ENCODE data around the gene FAM181A. TPM values are rescaled to one million over a fixed set of nuclear protein-coding genes. Genes with fewer than 3 reads are reported as not detected.
A peak's percentile ranks its signal among the peaks of the same experiment; 100 is the strongest.

Gene FAM181A
- total RNA-seq, 1 donor from 2014 or later: not detected

DNA sequence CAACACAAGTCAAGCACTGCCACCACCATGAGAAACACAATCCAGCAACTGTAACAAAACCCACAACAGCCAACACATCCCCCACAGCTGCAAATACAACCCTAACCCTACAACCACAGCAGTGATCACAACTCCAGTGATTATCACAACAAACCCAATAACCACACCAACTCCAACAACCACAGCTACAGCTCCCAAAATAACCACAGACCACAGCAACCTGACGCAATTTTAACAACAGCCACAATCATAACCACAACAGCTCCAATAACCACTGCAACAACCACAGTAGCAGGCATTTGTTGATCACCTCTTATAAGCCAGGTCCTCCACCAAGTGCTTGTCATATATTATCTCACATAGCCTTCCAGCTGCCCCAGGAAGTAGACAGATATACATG is 42.2 kb upstream of the FAM181A start:
- FAIRE-seq: no peak
- no peak overlapping the region for H3K4me3 ChIP-seq (ENCODE audit: low read depth, low read length)
- TF ChIP-seq, protein P1, sequence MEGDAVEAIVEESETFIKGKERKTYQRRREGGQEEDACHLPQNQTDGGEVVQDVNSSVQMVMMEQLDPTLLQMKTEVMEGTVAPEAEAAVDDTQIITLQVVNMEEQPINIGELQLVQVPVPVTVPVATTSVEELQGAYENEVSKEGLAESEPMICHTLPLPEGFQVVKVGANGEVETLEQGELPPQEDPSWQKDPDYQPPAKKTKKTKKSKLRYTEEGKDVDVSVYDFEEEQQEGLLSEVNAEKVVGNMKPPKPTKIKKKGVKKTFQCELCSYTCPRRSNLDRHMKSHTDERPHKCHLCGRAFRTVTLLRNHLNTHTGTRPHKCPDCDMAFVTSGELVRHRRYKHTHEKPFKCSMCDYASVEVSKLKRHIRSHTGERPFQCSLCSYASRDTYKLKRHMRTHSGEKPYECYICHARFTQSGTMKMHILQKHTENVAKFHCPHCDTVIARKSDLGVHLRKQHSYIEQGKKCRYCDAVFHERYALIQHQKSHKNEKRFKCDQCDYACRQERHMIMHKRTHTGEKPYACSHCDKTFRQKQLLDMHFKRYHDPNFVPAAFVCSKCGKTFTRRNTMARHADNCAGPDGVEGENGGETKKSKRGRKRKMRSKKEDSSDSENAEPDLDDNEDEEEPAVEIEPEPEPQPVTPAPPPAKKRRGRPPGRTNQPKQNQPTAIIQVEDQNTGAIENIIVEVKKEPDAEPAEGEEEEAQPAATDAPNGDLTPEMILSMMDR (IDR thresholded peaks at IDR 0.05; ENCODE audit: insufficient read depth, low read length, severe bottlenecking): no peak

DNA sequence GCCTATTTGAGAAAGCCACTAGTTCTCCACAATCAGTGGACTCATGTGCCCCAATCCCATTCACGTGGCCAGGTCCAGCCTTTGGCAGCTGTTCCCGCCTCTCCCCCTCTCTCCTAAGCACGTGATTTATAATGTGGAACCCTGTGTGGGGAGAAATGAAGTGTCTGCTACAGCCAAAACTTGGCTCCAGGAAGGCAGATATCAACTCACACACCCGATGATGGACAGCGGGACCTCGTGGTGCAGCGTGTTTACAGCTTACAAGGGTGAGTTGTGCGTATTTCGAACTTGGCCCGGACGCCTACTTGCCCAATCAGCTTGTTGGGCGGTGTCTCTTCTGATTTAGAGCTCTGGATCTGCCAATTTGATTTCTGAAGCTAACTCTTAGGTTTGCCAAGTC is 38.1 kb upstream of the FAM181A start:
- no peak overlapping the region for H3K4me3 ChIP-seq (ENCODE audit: low read depth, low read length)
- FAIRE-seq: no peak
- TF ChIP-seq, protein P1 (IDR thresholded peaks at IDR 0.05; ENCODE audit: insufficient read depth, low read length, severe bottlenecking): no peak
- no peaks in the 10 kb centered on the region for H3K36me3 ChIP-seq (ENCODE audit: control insufficient read depth, insufficient read depth, low read length)
- H3K27me3 ChIP-seq (ENCODE audit: control insufficient read depth, insufficient read depth, low read length): no peaks in the 10 kb centered on the region
- DNase-seq (ENCODE audit: low read depth): no peak

More for the DNA sequence above, 42.2 kb upstream of the FAM181A start:
- Histone ChIP-seq H3K27me3 (ENCODE audit: control insufficient read depth, insufficient read depth, low read length) (no peaks in the 10 kb centered on the region), H3K36me3 (ENCODE audit: control insufficient read depth, insufficient read depth, low read length) (no peaks in the 10 kb centered on the region)
- no peak for DNase-seq (ENCODE audit: low read depth)

DNA sequence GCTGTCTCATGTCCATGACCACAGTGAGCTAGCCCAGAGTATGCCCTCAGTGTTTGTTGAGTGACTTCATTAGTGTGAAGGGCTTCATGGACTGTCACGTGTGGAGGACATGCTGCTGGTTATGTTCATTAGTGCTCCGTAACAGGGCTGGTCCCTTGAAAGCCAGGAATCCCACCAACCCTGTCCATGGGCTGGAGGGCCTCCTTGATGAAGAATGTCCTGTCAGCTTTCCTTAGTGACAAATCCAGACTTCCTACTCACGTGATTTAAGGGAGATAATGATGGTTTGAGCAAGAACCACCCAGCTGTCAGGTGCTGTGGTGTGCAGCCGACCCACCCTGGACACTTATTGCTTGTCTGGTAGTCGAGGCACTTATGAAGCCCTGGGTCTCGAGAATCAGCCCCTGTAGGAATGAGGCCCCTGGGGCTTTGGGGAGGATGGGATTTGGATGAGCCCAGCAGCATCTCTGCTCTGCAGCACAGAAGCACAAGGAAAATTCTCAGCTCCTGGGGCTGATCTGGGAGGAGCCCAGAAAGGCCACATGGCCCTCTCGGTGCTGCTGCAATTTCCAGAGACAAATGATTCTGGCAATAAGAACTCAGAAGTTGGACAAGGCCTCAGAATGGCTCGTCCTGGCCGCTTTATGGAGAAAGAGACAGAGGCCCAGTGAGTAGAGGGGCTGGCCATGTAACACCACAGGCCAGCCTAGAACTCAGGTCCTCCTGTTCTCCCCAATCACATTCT is 37.2 kb upstream of the FAM181A start:
- no peaks in the 10 kb centered on the region for H3K36me3 ChIP-seq (ENCODE audit: control insufficient read depth, insufficient read depth, low read length)
- no peaks in the 10 kb centered on the region for H3K27me3 ChIP-seq (ENCODE audit: control insufficient read depth, insufficient read depth, low read length)
- DNase-seq (ENCODE audit: low read depth) (no peak), FAIRE-seq (peak; percentile 13)
- TF ChIP-seq, protein P1 (IDR thresholded peaks at IDR 0.05; ENCODE audit: insufficient read depth, low read length, severe bottlenecking): no peak
- no peak overlapping the region for H3K4me3 ChIP-seq (ENCODE audit: low read depth, low read length)

DNA sequence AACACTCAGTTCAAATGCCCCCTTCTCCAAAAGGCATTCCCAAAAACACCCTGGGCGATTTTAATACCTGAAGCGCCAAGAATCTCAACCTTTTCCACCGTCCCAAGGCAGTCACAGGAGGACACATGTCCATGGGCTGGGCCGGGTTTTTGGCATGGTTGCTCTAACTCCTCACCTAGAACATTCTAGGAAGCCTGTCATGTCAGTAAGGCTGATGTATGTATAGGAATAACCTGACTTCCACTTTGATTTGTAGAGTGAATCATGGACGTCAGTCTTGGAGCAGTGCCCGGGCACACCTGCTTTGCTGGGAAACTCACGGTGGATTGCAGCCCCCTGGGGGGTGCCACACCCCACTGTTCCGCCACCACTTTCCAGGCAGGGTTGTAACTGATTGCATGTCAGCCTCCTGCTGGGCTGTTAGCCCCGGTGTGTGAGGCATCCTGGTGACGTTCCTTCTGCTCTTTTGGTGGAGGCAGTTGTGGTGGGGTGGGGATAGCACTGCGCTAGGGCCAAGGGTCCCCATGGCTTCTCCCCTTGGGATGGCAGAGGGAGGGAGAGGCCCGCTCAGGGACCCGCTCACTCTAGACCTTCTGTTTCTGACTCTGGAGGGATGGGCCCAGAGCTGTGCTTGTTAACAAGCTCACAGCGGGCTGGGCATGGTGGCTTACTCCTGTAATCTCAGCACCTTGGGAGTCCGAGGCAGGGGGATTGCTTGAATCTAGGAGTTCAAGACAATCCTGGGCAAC is 35.2 kb upstream of the FAM181A start:
- no peaks in the 10 kb centered on the region for H3K27me3 ChIP-seq (ENCODE audit: control insufficient read depth, insufficient read depth, low read length)
- DNase-seq (ENCODE audit: low read depth) (peak; percentile 25), FAIRE-seq (no peak)
- TF ChIP-seq, protein P1 (IDR thresholded peaks at IDR 0.05; ENCODE audit: insufficient read depth, low read length, severe bottlenecking): no peak
- no peaks in the 10 kb centered on the region for H3K36me3 ChIP-seq (ENCODE audit: control insufficient read depth, insufficient read depth, low read length)
- H3K4me3 ChIP-seq (ENCODE audit: low read depth, low read length): no peak overlapping the region

DNA sequence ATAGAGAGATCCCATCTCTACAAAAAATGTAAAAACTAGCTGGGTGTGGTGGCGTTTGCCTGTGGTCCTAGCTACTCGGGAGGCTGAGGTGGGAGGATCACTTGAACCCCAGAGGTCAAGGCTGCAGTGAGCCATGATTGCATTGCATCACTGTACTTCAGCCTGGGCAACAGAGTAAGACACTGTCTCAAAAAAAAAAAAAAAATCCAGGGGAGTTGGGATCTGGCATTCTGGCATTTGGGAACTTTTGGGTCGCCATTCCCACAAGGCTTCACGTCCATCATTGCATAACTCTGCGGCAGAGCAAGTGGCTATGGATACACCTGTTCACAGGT is 34.7 kb upstream of the FAM181A start:
- Histone ChIP-seq H3K4me3 (ENCODE audit: low read depth, low read length) (no peak overlapping the region), H3K27me3 (ENCODE audit: control insufficient read depth, insufficient read depth, low read length) (no peaks in the 10 kb centered on the region), H3K36me3 (ENCODE audit: control insufficient read depth, insufficient read depth, low read length) (no peaks in the 10 kb centered on the region)
- TF ChIP-seq, protein P1 (IDR thresholded peaks at IDR 0.05; ENCODE audit: insufficient read depth, low read length, severe bottlenecking): no peak
- FAIRE-seq: no peak
- no peak for DNase-seq (ENCODE audit: low read depth)
